Activated T-cell treated with anti-CD3 and anti-CD28 coated beads, Interleukin-2, amount 50 U/mL, for 24 hours (primary cell): Measurements from ENCODE around the gene CYP26A1.
A peak's percentile ranks its signal among the peaks of the same experiment; 100 is the strongest.

Source experiments
- DNase-seq: peaks from one replicate; pipeline ENCODE4 v3.0.0-alpha.2; 2020
- H3K27ac Mint-ChIP-seq: 2 replicates; pipeline ENCODE4 v1.8.0; 2020; ENCODE audit warnings: mild to moderate bottlenecking, mixed read lengths
- H3K27me3 Mint-ChIP-seq: 2 replicates; pipeline ENCODE4 v1.8.0; 2020; ENCODE audit warnings: mixed read lengths
- H3K36me3 Mint-ChIP-seq: 2 replicates; pipeline ENCODE4 v1.8.0; 2020; ENCODE audit warnings: low read depth, mixed read lengths
- H3K4me1 Mint-ChIP-seq: 2 replicates; pipeline ENCODE4 v1.8.0; 2020; ENCODE audit warnings: low read depth, mixed read lengths
- H3K4me3 Mint-ChIP-seq: 2 replicates; pipeline ENCODE4 v1.8.0; 2020; ENCODE audit warnings: mild to moderate bottlenecking, moderate library complexity, mixed read lengths
- H3K9me3 Mint-ChIP-seq: 2 replicates; pipeline ENCODE4 v1.8.0; 2020; ENCODE audit warnings: mixed read lengths

CYP26A1 gene

GRCh38 chr10:93073539-93074146 lies at the start of gene CYP26A1:
CYP26A1 (plus strand) TSS chr10:93073893; CDS start chr10:93073935, 42 bp downstream.
- Mint-ChIP-seq H3K36me3 (no peaks in the 10 kb centered on the region), H3K4me3 (peak within 1 kb of the TSS; percentile 56), H3K4me1 (peaks cover 38% of the 10 kb centered on the region), H3K9me3 (no peaks in the 10 kb centered on the region), H3K27me3 (peaks cover 91% of the 10 kb centered on the region), H3K27ac (peak within 1 kb of the TSS; percentile 50)
- DNase-seq, result no peak

- no peak overlapping the region for H3K4me3 Mint-ChIP-seq
- peaks cover 6% of the 10 kb centered on the region for H3K36me3 Mint-ChIP-seq
- H3K27ac Mint-ChIP-seq, result no peak overlapping the region
- no peak for DNase-seq
- H3K4me1 Mint-ChIP-seq, result no peaks in the 10 kb centered on the region
- no peaks in the 10 kb centered on the region for H3K9me3 Mint-ChIP-seq
- H3K27me3 Mint-ChIP-seq, result no peaks in the 10 kb centered on the region
Measured at GRCh38 chr10:93026072-93026471, 47.6 kb upstream of the CYP26A1 start.

- H3K36me3 Mint-ChIP-seq, result peaks cover 6% of the 10 kb centered on the region
- no peak for DNase-seq
- H3K27me3 Mint-ChIP-seq, result no peaks in the 10 kb centered on the region
- no peak overlapping the region for H3K27ac Mint-ChIP-seq
- no peaks in the 10 kb centered on the region for H3K9me3 Mint-ChIP-seq
- no peaks in the 10 kb centered on the region for H3K4me1 Mint-ChIP-seq
- H3K4me3 Mint-ChIP-seq, result no peak overlapping the region
Measured at GRCh38 chr10:93027508-93027907, 46.2 kb upstream of the CYP26A1 start.

GRCh38 chr10:93028883-93029282 lies 44.8 kb upstream of the CYP26A1 start:
- H3K4me3 Mint-ChIP-seq, result no peak overlapping the region
- no peaks in the 10 kb centered on the region for H3K27me3 Mint-ChIP-seq
- no peaks in the 10 kb centered on the region for H3K4me1 Mint-ChIP-seq
- DNase-seq, result no peak
- peaks cover 6% of the 10 kb centered on the region for H3K36me3 Mint-ChIP-seq
- H3K27ac Mint-ChIP-seq, result no peak overlapping the region
- no peaks in the 10 kb centered on the region for H3K9me3 Mint-ChIP-seq

- Mint-ChIP-seq H3K36me3 (peaks cover 4% of the 10 kb centered on the region), H3K9me3 (no peaks in the 10 kb centered on the region), H3K27ac (no peak overlapping the region), H3K4me3 (no peak overlapping the region), H3K27me3 (no peaks in the 10 kb centered on the region), H3K4me1 (no peaks in the 10 kb centered on the region)
- DNase-seq, result no peak
Measured at GRCh38 chr10:93030409-93030808, 43.3 kb upstream of the CYP26A1 start.

- Mint-ChIP-seq H3K9me3 (no peaks in the 10 kb centered on the region), H3K27ac (no peak overlapping the region), H3K27me3 (no peaks in the 10 kb centered on the region), H3K4me3 (no peak overlapping the region), H3K4me1 (no peaks in the 10 kb centered on the region), H3K36me3 (peaks cover 3% of the 10 kb centered on the region)
- DNase-seq, result no peak
Measured at GRCh38 chr10:93032105-93032808, 41.4 kb upstream of the CYP26A1 start.

GRCh38 chr10:93032809-93033137 lies 40.9 kb upstream of the CYP26A1 start:
- Mint-ChIP-seq H3K36me3 (peaks cover 1% of the 10 kb centered on the region), H3K4me3 (no peak overlapping the region), H3K9me3 (no peaks in the 10 kb centered on the region), H3K27ac (no peak overlapping the region), H3K27me3 (no peaks in the 10 kb centered on the region), H3K4me1 (no peaks in the 10 kb centered on the region)
- DNase-seq, result no peak

GRCh38 chr10:93034426-93034825 lies 39.3 kb upstream of the CYP26A1 start:
- Mint-ChIP-seq H3K27ac (no peak overlapping the region), H3K36me3 (peaks cover 1% of the 10 kb centered on the region), H3K4me3 (no peak overlapping the region), H3K4me1 (no peaks in the 10 kb centered on the region), H3K27me3 (no peaks in the 10 kb centered on the region), H3K9me3 (no peaks in the 10 kb centered on the region)
- no peak for DNase-seq

- H3K27me3 Mint-ChIP-seq, result no peaks in the 10 kb centered on the region
- peaks cover 1% of the 10 kb centered on the region for H3K36me3 Mint-ChIP-seq
- no peak for DNase-seq
- no peak overlapping the region for H3K27ac Mint-ChIP-seq
- no peaks in the 10 kb centered on the region for H3K4me1 Mint-ChIP-seq
- H3K4me3 Mint-ChIP-seq, result no peak overlapping the region
- no peaks in the 10 kb centered on the region for H3K9me3 Mint-ChIP-seq
Measured at GRCh38 chr10:93039110-93039509, 34.6 kb upstream of the CYP26A1 start.

- no peak overlapping the region for H3K27ac Mint-ChIP-seq
- H3K4me1 Mint-ChIP-seq, result no peaks in the 10 kb centered on the region
- no peak for DNase-seq
- H3K36me3 Mint-ChIP-seq, result peaks cover 1% of the 10 kb centered on the region
- H3K27me3 Mint-ChIP-seq, result no peaks in the 10 kb centered on the region
- H3K4me3 Mint-ChIP-seq, result no peak overlapping the region
- H3K9me3 Mint-ChIP-seq, result no peaks in the 10 kb centered on the region
Measured at GRCh38 chr10:93039721-93040120, 34.0 kb upstream of the CYP26A1 start.

GRCh38 chr10:93054486-93054885 lies 19.2 kb upstream of the CYP26A1 start:
- Mint-ChIP-seq H3K36me3 (peaks cover 10% of the 10 kb centered on the region), H3K9me3 (no peaks in the 10 kb centered on the region), H3K4me3 (no peak overlapping the region), H3K27me3 (peaks cover 3% of the 10 kb centered on the region), H3K4me1 (no peaks in the 10 kb centered on the region), H3K27ac (no peak overlapping the region)
- no peak for DNase-seq

- peaks cover 17% of the 10 kb centered on the region for H3K36me3 Mint-ChIP-seq
- H3K9me3 Mint-ChIP-seq, result no peaks in the 10 kb centered on the region
- H3K4me3 Mint-ChIP-seq, result no peak overlapping the region
- peaks cover 22% of the 10 kb centered on the region for H3K4me1 Mint-ChIP-seq
- peaks cover 31% of the 10 kb centered on the region for H3K27me3 Mint-ChIP-seq
- no peak for DNase-seq
- no peak overlapping the region for H3K27ac Mint-ChIP-seq
Measured at GRCh38 chr10:93058139-93058538, 15.6 kb upstream of the CYP26A1 start.

GRCh38 chr10:93059975-93060886 lies 13.5 kb upstream of the CYP26A1 start, which contains the start of gene CYP26C1:
CYP26C1 (plus strand) TSS chr10:93060798; CDS start chr10:93061264, 466 bp downstream.
- Mint-ChIP-seq H3K27me3 (peaks cover 51% of the 10 kb centered on the region), H3K27ac (no peak within 1 kb of the TSS), H3K4me3 (peak within 1 kb of the TSS; percentile 72), H3K36me3 (peaks cover 17% of the 10 kb centered on the region), H3K4me1 (peaks cover 26% of the 10 kb centered on the region), H3K9me3 (no peaks in the 10 kb centered on the region)
- no peak for DNase-seq

- H3K4me3 Mint-ChIP-seq, result no peak overlapping the region
- DNase-seq, result no peak
- H3K27me3 Mint-ChIP-seq, result peaks cover 57% of the 10 kb centered on the region
- H3K36me3 Mint-ChIP-seq, result peaks cover 17% of the 10 kb centered on the region
- H3K9me3 Mint-ChIP-seq, result no peaks in the 10 kb centered on the region
- H3K4me1 Mint-ChIP-seq, result peaks cover 30% of the 10 kb centered on the region
- H3K27ac Mint-ChIP-seq, result no peak overlapping the region
Measured at GRCh38 chr10:93060887-93061593, 12.7 kb upstream of the CYP26A1 start.
